Activated CD4-positive, alpha-beta T cell treated with anti-CD3 and anti-CD28 coated beads for 36 hours (primary cell): Measurements from ENCODE around the gene PARVG. TPM values are rescaled to one million over a fixed set of nuclear protein-coding genes. Genes with fewer than 3 reads are reported as not detected.

Experiments used
- ATAC-seq: fragments of 200-7000 bp; cut with Tn5 transposase; one replicate; pipeline ENCODE4 v1.10.0; 2021; ENCODE audit warnings: mild to moderate bottlenecking, moderate library complexity
- CTCF ChIA-PET: fragments of 350-600 bp; sonication (Branson Sonifier 250); formaldehyde crosslinking; loops from one replicate; lab custom pipeline; 2021; ENCODE audit warnings: antibody characterized with exemption; lab: Charles Lee
- POLR2A ChIA-PET: fragments of 350-600 bp; sonication (Branson Sonifier 250); formaldehyde crosslinking; loops from one replicate; lab custom pipeline; 2021; ENCODE audit warnings: antibody characterized with exemption, inconsistent platforms; lab: Charles Lee
- DNase-seq: peaks from one replicate; pipeline ENCODE4 v3.0.0-alpha.2; 2020
- H3K27ac Mint-ChIP-seq: one replicate; pipeline ENCODE4 v1.8.0; 2021; ENCODE audit warnings: mixed read lengths
- H3K27me3 Mint-ChIP-seq: one replicate; pipeline ENCODE4 v1.8.0; 2021; ENCODE audit warnings: mixed read lengths
- H3K36me3 Mint-ChIP-seq: one replicate; pipeline ENCODE4 v1.8.0; 2021; ENCODE audit warnings: low read depth, mixed read lengths
- H3K4me1 Mint-ChIP-seq: one replicate; pipeline ENCODE4 v1.8.0; 2021; ENCODE audit warnings: mixed read lengths
- H3K4me3 Mint-ChIP-seq: one replicate; pipeline ENCODE4 v1.8.0; 2021; ENCODE audit warnings: mild to moderate bottlenecking, moderate library complexity, mixed read lengths
- H3K9me3 Mint-ChIP-seq: one replicate; pipeline ENCODE4 v1.8.0; 2021; ENCODE audit warnings: low read depth, mixed read lengths
- intact Hi-C, 2 experiments: fragments of 100-400 bp; cut with DNase I in 1 of 2; cut with micrococcal nuclease in 1 of 2; formaldehyde crosslinking; loops; one replicate each; pipeline versions ENCODE4 v1.14.2 to v1.15.1; 2022 to 2024; cut with DNase I, micrococcal nuclease
- total RNA-seq, 2 experiments: library from RNA; stranded (reverse); gene quantifications; one replicate each; pipeline ENCODE4 v1.2.3, GENCODE V29; 2021

The PARVG gene
- total RNA-seq, 2 experiments from 2014 or later: 61.7 to 74.3 TPM

- ChIA-PET POLR2A (no interaction called here), CTCF (no interaction called here)
- intact Hi-C loops: no loop called here
- ATAC-seq (no peak), DNase-seq (no peak)
- Mint-ChIP-seq H3K36me3 (no peaks in the 10 kb centered on the region), H3K27ac (no peak overlapping the region), H3K4me1 (no peaks in the 10 kb centered on the region), H3K4me3 (no peak overlapping the region), H3K27me3 (no peaks in the 10 kb centered on the region), H3K9me3 (no peaks in the 10 kb centered on the region)
Measured at GRCh38 chr22:44157916-44158618, 22.7 kb upstream of the PARVG start.

- no peak for ATAC-seq
- no peaks in the 10 kb centered on the region for H3K27me3 Mint-ChIP-seq
- H3K4me1 Mint-ChIP-seq: no peaks in the 10 kb centered on the region
- H3K9me3 Mint-ChIP-seq: no peaks in the 10 kb centered on the region
- DNase-seq: no peak
- no peak overlapping the region for H3K4me3 Mint-ChIP-seq
- intact Hi-C loops: no loop called here
- CTCF ChIA-PET: no interaction called here
- H3K36me3 Mint-ChIP-seq: no peaks in the 10 kb centered on the region
- no peak overlapping the region for H3K27ac Mint-ChIP-seq
- POLR2A ChIA-PET: no interaction called here
Measured at GRCh38 chr22:44158816-44159215, 21.9 kb upstream of the PARVG start.

GRCh38 chr22:44159221-44159620 lies 21.5 kb upstream of the PARVG start:
- H3K9me3 Mint-ChIP-seq: no peaks in the 10 kb centered on the region
- H3K27ac Mint-ChIP-seq: no peak overlapping the region
- ATAC-seq: no peak
- ChIA-PET CTCF (interaction anchor here (0.6 kb wide), 1 partner anchor 144 kb away, joined by 4 read pairs; no protein-coding TSS in a partner anchor), POLR2A (no interaction called here)
- intact Hi-C loops: no loop called here
- H3K27me3 Mint-ChIP-seq: no peaks in the 10 kb centered on the region
- H3K4me1 Mint-ChIP-seq: no peaks in the 10 kb centered on the region
- no peaks in the 10 kb centered on the region for H3K36me3 Mint-ChIP-seq
- no peak overlapping the region for H3K4me3 Mint-ChIP-seq
- no peak for DNase-seq

GRCh38 chr22:44159811-44160210 lies 20.9 kb upstream of the PARVG start:
- Mint-ChIP-seq H3K27ac (no peak overlapping the region), H3K4me1 (no peaks in the 10 kb centered on the region), H3K4me3 (no peak overlapping the region), H3K36me3 (no peaks in the 10 kb centered on the region), H3K27me3 (no peaks in the 10 kb centered on the region), H3K9me3 (no peaks in the 10 kb centered on the region)
- ATAC-seq: no peak
- DNase-seq: no peak
- POLR2A ChIA-PET: no interaction called here
- intact Hi-C loops: no loop called here
- CTCF ChIA-PET: interaction anchor here (0.6 kb wide), 1 partner anchor 145 kb away, joined by 4 read pairs; no protein-coding TSS in a partner anchor

- ChIA-PET POLR2A (no interaction called here), CTCF (no interaction called here)
- Mint-ChIP-seq H3K36me3 (no peaks in the 10 kb centered on the region), H3K9me3 (no peaks in the 10 kb centered on the region), H3K4me1 (no peaks in the 10 kb centered on the region), H3K27ac (no peak overlapping the region), H3K27me3 (no peaks in the 10 kb centered on the region), H3K4me3 (no peak overlapping the region)
- intact Hi-C loops: no loop called here
- no peak for DNase-seq
- ATAC-seq: no peak
Measured at GRCh38 chr22:44160421-44160820, 20.3 kb upstream of the PARVG start.

GRCh38 chr22:44161673-44162072 lies 19.1 kb upstream of the PARVG start:
- intact Hi-C loops: no loop called here
- DNase-seq: no peak
- Mint-ChIP-seq H3K27ac (no peak overlapping the region), H3K4me3 (no peak overlapping the region), H3K9me3 (no peaks in the 10 kb centered on the region), H3K27me3 (no peaks in the 10 kb centered on the region), H3K36me3 (no peaks in the 10 kb centered on the region), H3K4me1 (no peaks in the 10 kb centered on the region)
- ATAC-seq: no peak
- ChIA-PET CTCF (no interaction called here), POLR2A (no interaction called here)

GRCh38 chr22:44162960-44163359 lies 17.8 kb upstream of the PARVG start:
- H3K9me3 Mint-ChIP-seq: no peaks in the 10 kb centered on the region
- CTCF ChIA-PET: no interaction called here
- H3K4me3 Mint-ChIP-seq: no peak overlapping the region
- H3K27ac Mint-ChIP-seq: no peak overlapping the region
- no peaks in the 10 kb centered on the region for H3K36me3 Mint-ChIP-seq
- DNase-seq: no peak
- no peaks in the 10 kb centered on the region for H3K4me1 Mint-ChIP-seq
- H3K27me3 Mint-ChIP-seq: no peaks in the 10 kb centered on the region
- ATAC-seq: no peak
- POLR2A ChIA-PET: no interaction called here
- intact Hi-C loops: no loop called here

- Mint-ChIP-seq H3K4me3 (no peak overlapping the region), H3K4me1 (no peaks in the 10 kb centered on the region), H3K36me3 (no peaks in the 10 kb centered on the region), H3K27ac (no peak overlapping the region), H3K27me3 (no peaks in the 10 kb centered on the region), H3K9me3 (no peaks in the 10 kb centered on the region)
- ChIA-PET CTCF (no interaction called here), POLR2A (no interaction called here)
- intact Hi-C loops: no loop called here
- DNase-seq (no peak), ATAC-seq (no peak)
Measured at GRCh38 chr22:44163536-44163935, 17.2 kb upstream of the PARVG start.

GRCh38 chr22:44164031-44164430 lies 16.7 kb upstream of the PARVG start:
- ATAC-seq (no peak), DNase-seq (no peak)
- Mint-ChIP-seq H3K9me3 (no peaks in the 10 kb centered on the region), H3K27ac (no peak overlapping the region), H3K4me3 (no peak overlapping the region), H3K36me3 (no peaks in the 10 kb centered on the region), H3K27me3 (no peaks in the 10 kb centered on the region), H3K4me1 (no peaks in the 10 kb centered on the region)
- CTCF ChIA-PET: no interaction called here
- intact Hi-C loops: no loop called here
- POLR2A ChIA-PET: no interaction called here

- Mint-ChIP-seq H3K36me3 (no peaks in the 10 kb centered on the region), H3K27ac (no peak overlapping the region), H3K9me3 (no peaks in the 10 kb centered on the region), H3K27me3 (no peaks in the 10 kb centered on the region), H3K4me1 (no peaks in the 10 kb centered on the region), H3K4me3 (no peak overlapping the region)
- ChIA-PET CTCF (no interaction called here), POLR2A (no interaction called here)
- no peak for DNase-seq
- intact Hi-C loops: no loop called here
- ATAC-seq: no peak
Measured at GRCh38 chr22:44165286-44165874, 15.3 kb upstream of the PARVG start.

- Mint-ChIP-seq H3K4me1 (no peaks in the 10 kb centered on the region), H3K36me3 (no peaks in the 10 kb centered on the region), H3K27me3 (no peaks in the 10 kb centered on the region), H3K27ac (no peak overlapping the region), H3K9me3 (no peaks in the 10 kb centered on the region), H3K4me3 (no peak overlapping the region)
- intact Hi-C loops: no loop called here
- DNase-seq (no peak), ATAC-seq (no peak)
- ChIA-PET POLR2A (no interaction called here), CTCF (no interaction called here)
Measured at GRCh38 chr22:44166498-44167276, 14.0 kb upstream of the PARVG start.

- intact Hi-C loops: no loop called here
Measured at GRCh38 chr22:44167501-44167900, 13.2 kb upstream of the PARVG start.

More at GRCh38 chr22:44167501-44167900, 13.2 kb upstream of the PARVG start:
- ATAC-seq (no peak), DNase-seq (no peak)
- Mint-ChIP-seq H3K4me1 (peaks cover 4% of the 10 kb centered on the region), H3K9me3 (no peaks in the 10 kb centered on the region), H3K4me3 (no peak overlapping the region), H3K27me3 (no peaks in the 10 kb centered on the region), H3K27ac (no peak overlapping the region), H3K36me3 (no peaks in the 10 kb centered on the region)
- POLR2A ChIA-PET: no interaction called here
- CTCF ChIA-PET: no interaction called here
